Left renal cortex interstitium (tissue), 4 donors: ENCODE measurements around the gene MYL3. TPM values are rescaled to one million over a fixed set of nuclear protein-coding genes. Genes with fewer than 3 reads are reported as not detected.

ENCODE experiments used
- DNase-seq, 4 donors: peaks; one replicate each; pipeline ENCODE4 v3.0.0-alpha.2; 2013; ENCODE audit warnings: low read depth in 4 of 4, low spot score in 2 of 4, missing footprints in 1 of 4
- polyA plus RNA-seq, 4 donors: library from polyadenylated mRNA; unstranded; fragments of 120-200 nt; gene quantifications; one replicate each; pipeline ENCODE4 v1.2.1, GENCODE V29; 2013; ENCODE audit not compliant: insufficient read length in 4 of 4

The MYL3 gene
- polyA plus RNA-seq, 4 donors, result 23.7 to 27.6 (median 24.9) TPM

- no peak for DNase-seq
Observed at GRCh38 chr3:46866032-46866595, 2.9 kb upstream of the MYL3 start.

- no peak for DNase-seq
Observed at GRCh38 chr3:46865546-46865945, 2.3 kb upstream of the MYL3 start.

GRCh38 chr3:46865031-46865507, 1.8 kb upstream of the MYL3 start:
- no peak for DNase-seq

GRCh38 chr3:46864061-46864881, 1.0 kb upstream of the MYL3 start:
- no peak for DNase-seq

- no peak for DNase-seq
Observed at GRCh38 chr3:46862369-46863025, 747 bp downstream of the MYL3 start.

- DNase-seq, result no peak
Observed at GRCh38 chr3:46861605-46862368, 1.5 kb downstream of the MYL3 start.

GRCh38 chr3:46860810-46861604, 2.2 kb downstream of the MYL3 start:
- DNase-seq, result no peak

GRCh38 chr3:46860017-46860809, 3.0 kb downstream of the MYL3 start:
- no peak for DNase-seq

- DNase-seq, result no peak
Observed at GRCh38 chr3:46859001-46859710, 4.1 kb downstream of the MYL3 start.

- DNase-seq, result no peak
Observed at GRCh38 chr3:46858456-46858855, 4.8 kb downstream of the MYL3 start.

GRCh38 chr3:46857485-46858341, 5.5 kb downstream of the MYL3 start:
- no peak for DNase-seq

GRCh38 chr3:46856576-46857471, 6.4 kb downstream of the MYL3 start:
- no peak for DNase-seq

GRCh38 chr3:46854555-46854991, 8.7 kb downstream of the MYL3 start:
- no peak for DNase-seq

GRCh38 chr3:46853441-46854415, 9.5 kb downstream of the MYL3 start:
- no peak for DNase-seq

- DNase-seq, result no peak
Observed at GRCh38 chr3:46852839-46853355, 10.3 kb downstream of the MYL3 start.
